ENCODE data around the gene HYAL2. TPM values are rescaled to one million over a fixed set of nuclear protein-coding genes. Genes with fewer than 3 reads are reported as not detected.

Gene HYAL2
- total RNA-seq, 4 donors from 2014 or later = 36.7 to 68.9 (median 51.5) TPM

- 83 to 85% methylated on average over 2 to 7 of the region's 8 CpGs for WGBS, 2 donors
- no peaks in the 10 kb centered on the region for H3K9me3 ChIP-seq
- peaks cover 13 to 41% (median 16%) of the 10 kb centered on the region in 3 donors for H3K36me3 ChIP-seq
- peak overlapping the region in 3 of 4 donors; percentile 6 to 98 (median 94) for H3K27ac ChIP-seq
- H3K4me1 ChIP-seq = peaks cover 39 to 75% (median 40%) of the 10 kb centered on the region in 3 donors
- no peak for DNase-seq
- intact Hi-C loops (cut with DNase I) = loop anchor here (10.0 kb wide), 1 partner anchor 51 kb away; the partner anchor contains the start of gene LSMEM2
- no peak for TF ChIP-seq POLR2A (IDR thresholded peaks at IDR 0.05)
- TF ChIP-seq CTCF (IDR thresholded peaks at IDR 0.05) = no peak
- no peak overlapping the region for H3K4me3 ChIP-seq
- H3K27me3 ChIP-seq = no peaks in the 10 kb centered on the region
Observed at GRCh38 chr3:50326182-50326541, 3.6 kb upstream of the HYAL2 start.

- Histone ChIP-seq H3K4me3 (no peak overlapping the region), H3K9me3 (no peaks in the 10 kb centered on the region), H3K36me3 (peaks cover 9 to 35% (median 13%) of the 10 kb centered on the region in 3 donors), H3K27me3 (no peaks in the 10 kb centered on the region), H3K4me1 (peaks cover 40 to 78% (median 40%) of the 10 kb centered on the region in 3 donors), H3K27ac (peak overlapping the region in 3 of 4 donors; percentile 94 to 98 (median 98))
- no peak for TF ChIP-seq CTCF (IDR thresholded peaks at IDR 0.05)
- no peak for TF ChIP-seq POLR2A (IDR thresholded peaks at IDR 0.05)
- whole genome bisulfite sequencing, 2 donors = 79 to 85% methylated on average over 2 to 7 of the region's 11 CpGs
- no peak for DNase-seq
- intact Hi-C loops (cut with DNase I) = loop anchor here (10.0 kb wide), 1 partner anchor 51 kb away; the partner anchor contains the start of gene LSMEM2
Observed at GRCh38 chr3:50325497-50326181, 3.1 kb upstream of the HYAL2 start.

- no peak for TF ChIP-seq POLR2A (IDR thresholded peaks at IDR 0.05)
- TF ChIP-seq CTCF (IDR thresholded peaks at IDR 0.05) = no peak
- Histone ChIP-seq H3K36me3 (peaks cover 5 to 31% (median 8%) of the 10 kb centered on the region in 3 donors), H3K27ac (peak overlapping the region in 3 of 4 donors; percentile 94 to 98 (median 98)), H3K4me1 (peaks cover 45 to 83% (median 45%) of the 10 kb centered on the region in 3 donors), H3K27me3 (no peaks in the 10 kb centered on the region), H3K4me3 (no peak overlapping the region), H3K9me3 (no peaks in the 10 kb centered on the region)
- intact Hi-C loops (cut with DNase I) = loop anchor here (10.0 kb wide), 1 partner anchor 50 kb away; the partner anchor contains the start of gene LSMEM2
- WGBS, 2 donors = 86 to 100% methylated on average over 1 of the region's 2 CpGs
- DNase-seq = no peak
Observed at GRCh38 chr3:50325113-50325480, 2.6 kb upstream of the HYAL2 start.

- Histone ChIP-seq H3K27me3 (no peaks in the 10 kb centered on the region), H3K9me3 (no peaks in the 10 kb centered on the region), H3K36me3 (peaks cover 0 to 31% (median 2%) of the 10 kb centered on the region in 3 donors), H3K27ac (peak overlapping the region; percentile 90 to 98 (median 96)), H3K4me3 (peak overlapping the region in 1 of 4 donors; percentile 23), H3K4me1 (peaks cover 50 to 89% (median 51%) of the 10 kb centered on the region in 3 donors)
- 43 to 51% methylated on average over 3 to 4 of the region's 4 CpGs for WGBS, 2 donors
- intact Hi-C loops (cut with DNase I) = loop anchor here (10.0 kb wide), 1 partner anchor 50 kb away; the partner anchor contains the start of gene LSMEM2
- peak; percentile 47 to 88 (median 82) for TF ChIP-seq CTCF (IDR thresholded peaks at IDR 0.05)
- TF ChIP-seq POLR2A (IDR thresholded peaks at IDR 0.05) = no peak
- DNase-seq = no peak
Observed at GRCh38 chr3:50324351-50325112, 2.0 kb upstream of the HYAL2 start.

All from esophagus squamous epithelium (tissue), 5 donors.